DMS153 treated with DMSO at 0.1 percent for 48 hours (cell line): Measurements from ENCODE around the gene SPAG7.

Experiments used
- DNase-seq: peaks from one replicate; lab custom pipeline; 2025; ENCODE audit not compliant: unreplicated experiment; lab: John Stamatoyannopoulos, UW

The SPAG7 gene

GRCh38 chr17:4974115-4974670, 6.6 kb upstream of the SPAG7 start:
- DNase-seq = no peak

GRCh38 chr17:4973256-4974114, 5.9 kb upstream of the SPAG7 start:
- no peak for DNase-seq

- DNase-seq = no peak
Observed at GRCh38 chr17:4972752-4973151, 5.1 kb upstream of the SPAG7 start.

DNA sequence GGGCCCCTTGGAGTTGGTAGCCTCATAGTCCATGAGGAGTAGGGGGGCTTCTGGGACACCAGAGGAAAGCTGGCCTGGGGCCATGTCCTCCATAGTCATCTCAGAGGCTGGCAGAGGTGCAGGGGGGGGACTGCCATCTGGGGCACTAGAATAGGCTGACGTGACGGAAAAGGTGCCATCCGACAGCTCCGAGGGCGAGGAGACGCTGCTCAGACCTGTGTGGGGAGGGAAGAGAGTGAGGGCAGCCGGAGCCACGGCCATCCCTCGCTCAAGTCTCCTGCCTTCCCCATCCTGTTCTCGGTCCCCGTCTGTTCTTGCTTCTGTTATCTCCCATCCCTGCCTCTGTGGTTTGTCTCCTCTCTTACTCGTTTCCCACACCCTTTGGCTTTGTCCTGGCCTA, 4.7 kb upstream of the SPAG7 start:
- DNase-seq = no peak

- DNase-seq = no peak
Observed at GRCh38 chr17:4971826-4972225, 4.2 kb upstream of the SPAG7 start.

GRCh38 chr17:4970273-4970672, 2.7 kb upstream of the SPAG7 start:
- DNase-seq = no peak

DNA sequence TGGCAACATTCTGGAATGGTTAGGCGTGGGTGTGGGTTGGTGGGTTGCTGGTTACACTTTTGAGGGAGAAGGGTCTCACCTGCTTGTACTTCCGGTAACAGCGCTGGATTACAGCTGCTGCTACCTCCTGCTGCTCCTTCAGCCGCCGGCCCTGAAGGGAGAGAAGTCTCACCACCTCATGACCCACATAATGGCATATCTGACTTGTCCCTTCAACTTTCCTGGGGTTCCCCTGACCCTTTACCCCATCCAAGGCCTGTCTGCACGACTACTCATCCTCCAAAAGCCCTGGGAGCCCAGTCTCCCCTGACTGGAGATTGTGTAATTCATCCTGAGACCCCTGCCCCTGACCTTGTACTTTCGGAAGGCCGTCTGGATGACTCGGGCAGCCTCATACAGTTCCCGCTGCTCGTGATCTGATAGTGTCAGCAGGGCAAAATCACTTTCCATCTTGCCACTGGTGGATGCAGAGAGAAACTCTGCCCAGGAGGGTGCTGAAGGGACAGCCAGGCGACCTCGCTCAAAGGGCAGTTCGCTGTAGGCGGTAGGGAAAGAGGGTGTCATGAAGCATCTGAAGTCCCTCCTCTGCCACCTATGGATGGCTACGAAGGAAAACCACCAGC, 2.0 kb upstream of the SPAG7 start:
- DNase-seq = no peak

- DNase-seq = no peak
Observed at GRCh38 chr17:4969047-4969550, 1.5 kb upstream of the SPAG7 start.

GRCh38 chr17:4968486-4969046, 949 bp upstream of the SPAG7 start:
- no peak for DNase-seq

- peak; percentile 90 for DNase-seq
Observed at GRCh38 chr17:4966844-4967538, 626 bp downstream of the SPAG7 start.

DNA sequence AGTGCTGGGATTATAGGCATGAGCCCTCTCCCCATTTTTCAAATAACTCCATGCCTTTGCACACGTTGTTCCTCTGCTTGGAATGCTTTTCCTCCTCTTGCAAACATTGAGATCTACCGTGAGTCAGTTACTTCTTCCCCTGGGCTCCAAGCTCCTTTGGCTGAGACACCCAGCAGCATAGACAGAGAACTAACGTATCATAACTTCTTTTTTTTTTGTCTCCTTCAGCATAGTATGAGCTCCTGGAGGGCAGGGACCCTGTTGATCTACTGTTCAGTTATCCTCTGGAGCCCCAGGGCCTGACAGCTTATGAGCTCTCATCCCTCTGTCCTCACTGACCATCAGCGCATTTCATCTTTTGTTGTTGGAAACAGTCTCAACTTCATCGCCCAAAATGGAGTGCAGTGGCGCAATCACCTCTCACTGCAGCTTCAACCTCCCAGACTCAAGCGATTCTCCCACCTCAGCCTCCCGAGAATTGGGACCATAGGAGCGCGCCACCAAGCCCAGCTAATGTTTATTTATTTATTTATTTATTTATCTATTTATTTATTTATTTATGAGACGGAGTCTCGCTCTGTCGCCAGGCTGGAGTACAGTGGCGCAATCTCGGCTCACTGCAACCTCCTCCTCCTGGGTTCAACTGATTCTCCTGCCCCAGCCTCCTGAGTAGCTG, 2.2 kb downstream of the SPAG7 start:
- no peak for DNase-seq

DNA sequence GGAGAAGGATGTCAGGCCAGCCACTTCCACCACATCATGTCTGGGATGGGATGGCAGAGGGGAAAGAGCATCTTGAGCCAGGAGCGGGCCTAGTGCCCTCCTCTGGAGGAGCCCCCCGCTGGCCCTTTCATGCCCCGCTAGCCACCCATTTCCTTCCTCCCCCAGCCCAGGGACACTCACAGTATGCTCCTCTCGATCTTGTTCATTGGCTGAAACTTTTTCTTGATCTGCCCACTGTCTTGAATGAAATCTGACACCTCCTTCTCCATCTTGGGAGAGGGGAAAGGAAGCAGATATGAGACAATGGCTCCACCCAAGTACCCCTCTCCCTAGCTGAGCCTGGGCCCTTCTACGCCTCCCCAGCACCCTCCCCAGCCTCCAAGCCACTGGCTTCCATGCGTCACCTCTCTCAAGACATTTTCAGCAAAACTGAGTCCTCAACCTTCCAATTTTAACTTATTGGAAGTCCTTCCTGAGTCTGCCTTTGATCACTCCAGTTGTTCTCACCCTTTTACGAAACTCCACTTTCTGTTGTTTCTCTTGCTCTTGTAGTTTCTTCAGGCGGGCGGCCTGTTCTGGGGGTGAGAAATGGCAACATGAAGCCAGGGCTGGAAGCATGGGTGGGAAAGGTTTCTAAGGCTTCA, 7.2 kb downstream of the SPAG7 start:
- no peak for DNase-seq

DNA sequence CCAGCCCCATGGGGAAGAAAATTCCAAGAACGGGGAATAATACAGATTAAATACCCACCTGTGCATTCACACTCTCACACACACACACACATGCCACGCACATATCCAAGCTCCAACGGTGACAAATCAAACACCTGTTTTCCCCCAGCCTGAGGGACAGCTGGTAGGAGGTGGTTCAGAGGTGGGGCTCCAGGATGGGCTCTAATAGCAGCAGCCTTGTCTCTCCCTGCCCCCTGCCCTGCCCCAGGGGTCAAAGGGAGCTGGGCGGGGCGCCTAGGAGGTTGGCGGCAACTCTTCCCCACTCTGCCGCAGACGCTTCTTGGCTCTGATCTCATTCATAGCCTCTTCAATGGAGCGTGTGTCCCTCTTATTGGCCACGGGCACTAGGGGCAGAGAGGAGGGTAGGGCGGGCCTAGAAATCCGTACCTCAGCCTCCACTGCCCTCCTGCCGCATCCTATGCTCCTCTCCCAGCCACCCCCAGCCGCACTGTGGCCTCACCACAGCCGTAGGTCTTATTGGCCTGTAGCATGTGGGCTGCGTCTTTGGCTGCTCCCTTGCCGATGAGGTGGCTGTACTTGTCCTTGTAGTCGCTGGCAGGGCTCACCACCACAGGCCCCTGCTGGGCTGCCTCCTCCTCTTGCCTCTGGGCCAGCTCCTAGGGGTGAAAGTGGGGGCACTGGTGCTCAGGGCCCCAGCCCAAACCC, 8.2 kb downstream of the SPAG7 start:
- DNase-seq = no peak

DNA sequence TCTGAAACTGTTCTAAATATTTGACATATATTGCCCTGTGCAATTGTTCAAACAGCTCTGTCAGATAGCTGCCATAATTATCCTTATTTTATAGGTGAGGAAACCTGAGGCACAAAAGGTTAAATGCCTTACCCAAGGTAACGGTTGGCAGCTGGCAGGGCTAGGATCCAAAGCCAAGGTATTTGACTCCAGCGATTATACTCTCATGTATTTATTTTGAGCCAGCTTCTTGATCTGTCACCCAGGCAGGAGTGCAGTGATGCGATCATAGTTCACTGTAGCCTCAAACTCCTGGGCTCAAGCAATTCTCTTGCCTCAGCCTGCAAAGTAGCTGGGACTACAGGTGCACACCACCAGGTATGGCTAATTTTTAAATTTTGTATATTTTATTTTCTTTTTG, 9.5 kb downstream of the SPAG7 start:
- no peak for DNase-seq

DNA sequence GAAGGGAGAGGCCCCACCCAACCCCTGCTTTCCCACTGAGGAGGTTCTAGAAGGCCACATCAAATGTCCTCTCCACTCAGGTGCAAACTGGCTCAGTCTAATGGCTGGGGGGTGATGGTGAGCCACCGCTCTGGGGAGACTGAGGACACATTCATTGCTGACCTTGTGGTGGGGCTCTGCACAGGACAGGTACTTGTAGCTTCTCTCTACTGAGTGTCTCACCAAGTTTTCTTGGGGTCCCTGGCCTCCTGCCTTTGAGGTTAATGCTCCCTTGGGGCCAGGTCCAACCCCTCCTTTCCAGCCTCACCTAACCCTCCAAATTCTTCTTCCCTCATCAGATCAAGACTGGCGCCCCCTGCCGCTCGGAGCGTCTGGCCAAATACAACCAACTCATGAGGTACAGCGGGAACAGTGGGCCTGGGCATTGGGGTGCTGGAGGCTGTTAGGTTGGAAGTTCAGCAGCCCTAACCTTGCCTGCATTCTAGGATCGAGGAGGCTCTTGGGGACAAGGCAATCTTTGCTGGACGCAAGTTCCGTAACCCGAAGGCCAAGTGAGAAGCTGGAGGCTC, 11.0 kb downstream of the SPAG7 start:
- no peak for DNase-seq

- DNase-seq = no peak
Observed at GRCh38 chr17:4955091-4955490, 12.5 kb downstream of the SPAG7 start.

DNA sequence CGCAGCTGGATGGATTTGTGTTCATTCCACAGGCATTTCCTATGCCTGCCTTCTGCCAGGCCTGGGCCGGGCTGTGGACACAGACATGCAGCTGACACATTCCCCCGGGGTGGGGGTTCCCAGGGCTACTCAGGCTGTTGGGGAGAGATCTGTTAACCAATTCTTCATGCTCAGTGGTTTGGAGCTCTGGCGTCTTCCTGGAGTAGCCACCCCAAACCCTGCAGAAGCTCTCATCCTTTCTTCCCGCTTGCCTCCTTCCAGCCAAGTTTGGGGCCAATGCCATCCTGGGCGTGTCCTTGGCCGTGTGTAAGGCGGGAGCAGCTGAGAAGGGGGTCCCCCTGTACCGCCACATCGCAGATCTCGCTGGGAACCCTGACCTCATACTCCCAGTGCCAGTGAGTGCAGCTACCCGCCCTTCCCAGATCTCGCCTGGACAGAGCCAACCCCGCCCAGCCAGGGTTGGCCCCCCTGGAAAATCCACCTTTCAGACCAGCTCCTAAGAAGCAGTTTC, 14.1 kb downstream of the SPAG7 start:
- no peak for DNase-seq

- DNase-seq = no peak
Observed at GRCh38 chr17:4951486-4951885, 16.1 kb downstream of the SPAG7 start.

GRCh38 chr17:4950746-4951204, 16.8 kb downstream of the SPAG7 start, which contains the start of gene ENO3:
Gene ENO3, plus strand, starts transcription at chr17:4951119. Its CDS starts 711 bp downstream, at chr17:4951830.
- no peak for DNase-seq
